Subcutaneous adipose tissue (tissue), 4 donors: ENCODE data around the gene NXPH4. TPM values are rescaled to one million over a fixed set of nuclear protein-coding genes. Genes with fewer than 3 reads are reported as not detected.

ENCODE experiments used
- CTCF ChIP-seq: fragments of 450-650 bp; IDR thresholded peaks from one replicate; pipeline ENCODE4 v1.5.1; 2016; ENCODE audit warnings: low read depth, mild to moderate bottlenecking, control low read depth, antibody characterized with exemption, moderate library complexity
- total RNA-seq, 4 donors: library from RNA; depleted of rRNA; stranded (reverse); fragments of >200 nt; gene quantifications; one replicate each; pipeline ENCODE4 v1.1.0, GENCODE V29; 2016

The NXPH4 gene
- total RNA-seq, 4 donors from 2014 or later = not detected

- no peak for TF ChIP-seq CTCF
Measured at GRCh38 chr12:57203201-57203600, 13.4 kb upstream of the NXPH4 start.

GRCh38 chr12:57203791-57204190, 12.8 kb upstream of the NXPH4 start:
- TF ChIP-seq CTCF = no peak

GRCh38 chr12:57204454-57204853, 12.1 kb upstream of the NXPH4 start:
- no peak for TF ChIP-seq CTCF

GRCh38 chr12:57205186-57205585, 11.4 kb upstream of the NXPH4 start:
- TF ChIP-seq CTCF = no peak

GRCh38 chr12:57205931-57206330, 10.7 kb upstream of the NXPH4 start:
- TF ChIP-seq CTCF = no peak

GRCh38 chr12:57207731-57208630, 8.6 kb upstream of the NXPH4 start:
- no peak for TF ChIP-seq CTCF

GRCh38 chr12:57208631-57209282, 7.8 kb upstream of the NXPH4 start:
- TF ChIP-seq CTCF = no peak
